CD14-positive monocyte (primary cell): Measurements from ENCODE around the gene CCDC88C. TPM values are rescaled to one million over a fixed set of nuclear protein-coding genes. Genes with fewer than 3 reads are reported as not detected.
A peak's percentile ranks its signal among the peaks of the same experiment; 100 is the strongest.

Experiments used
- DNase-seq, 3 donors: peaks; one replicate each; pipeline ENCODE4 v3.0.0-alpha.2; 2011 to 2022
- H2AFZ ChIP-seq: 2 replicates; pipeline ENCODE4 v1.6.0; 2012; ENCODE audit warnings: mild to moderate bottlenecking, low read depth, low read length, inconsistent platforms; ENCODE audit not compliant: insufficient read depth, poor library complexity, severe bottlenecking
- H3K27ac ChIP-seq, 2 donors: 1 replicate in 1 of 2; 2 replicates in 1 of 2; pipeline ENCODE4 v1.5.1; 2012 to 2013; ENCODE audit warnings: low read length in 2 of 2, control low read depth in 1 of 2, inconsistent platforms in 1 of 2, low read depth in 1 of 2, mild to moderate bottlenecking in 1 of 2
- H3K27me3 ChIP-seq, 2 donors: one replicate each; pipeline versions ENCODE4 v1.6.0 to v1.6.1; 2011 to 2013; ENCODE audit warnings: low read length in 2 of 2; ENCODE audit not compliant: control insufficient read depth in 2 of 2, insufficient read depth in 2 of 2
- H3K36me3 ChIP-seq, 2 donors: replicated peaks in 1 of 2; 1 replicate in 1 of 2; 2 replicates in 1 of 2; pipeline versions ENCODE4 v1.5.1 to v1.6.1; 2012 to 2013; ENCODE audit warnings: low read length in 2 of 2, control low read depth in 1 of 2, inconsistent platforms in 1 of 2, mild to moderate bottlenecking in 1 of 2; ENCODE audit not compliant: insufficient read depth in 2 of 2, control insufficient read depth in 1 of 2
- H3K4me1 ChIP-seq, 2 donors: 1 replicate in 1 of 2; 2 replicates in 1 of 2; pipeline versions ENCODE4 v1.5.1 to v1.6.1; 2012 to 2013; ENCODE audit warnings: low read length in 2 of 2, control low read depth in 1 of 2, inconsistent platforms in 1 of 2, mild to moderate bottlenecking in 1 of 2, moderate library complexity in 1 of 2; ENCODE audit not compliant: insufficient read depth in 2 of 2, control insufficient read depth in 1 of 2
- H3K4me2 ChIP-seq: replicated peaks from 2 replicates; pipeline ENCODE3; 2012; ENCODE audit warnings: low read length, moderate library complexity, mild to moderate bottlenecking; ENCODE audit not compliant: poor library complexity, severe bottlenecking; ENCODE audit errors: extremely low read depth
- H3K4me3 ChIP-seq, 3 experiments: fragments of 200-600 bp in 1 of 3; sonication (generic) in 1 of 3; replicated peaks in 1 of 3; 1 replicate in 2 of 3; 2 replicates in 1 of 3; pipeline ENCODE4 v1.5.1; 2011 to 2013; ENCODE audit warnings: low read length in 3 of 3, mild to moderate bottlenecking in 3 of 3, control low read depth in 2 of 3, low read depth in 2 of 3, inconsistent platforms in 1 of 3, moderate library complexity in 1 of 3
- H3K79me2 ChIP-seq: 2 replicates; pipeline ENCODE4 v1.6.0; 2012; ENCODE audit warnings: mild to moderate bottlenecking, control low read depth, inconsistent platforms, low read length, moderate library complexity; ENCODE audit not compliant: insufficient read depth
- H3K9ac ChIP-seq: 2 replicates; pipeline ENCODE4 v1.6.0; 2017; ENCODE audit warnings: low read length, mild to moderate bottlenecking; ENCODE audit not compliant: insufficient read depth, poor library complexity, severe bottlenecking
- H3K9me3 ChIP-seq, 2 donors: replicated peaks in 1 of 2; 1 replicate in 1 of 2; 2 replicates in 1 of 2; pipeline versions ENCODE4 v1.5.1 to v1.6.1; 2012 to 2013; ENCODE audit warnings: low read length in 2 of 2, control low read depth in 1 of 2; ENCODE audit not compliant: control insufficient read depth in 1 of 2, insufficient read depth in 1 of 2
- H4K20me1 ChIP-seq: 2 replicates; pipeline ENCODE4 v1.6.0; 2012; ENCODE audit warnings: mild to moderate bottlenecking, low read length, control low read depth, moderate library complexity; ENCODE audit not compliant: insufficient read depth
- H3K27ac Mint-ChIP-seq, 7 donors: one replicate each; pipeline ENCODE4 v1.8.0; 2020; ENCODE audit warnings: mild to moderate bottlenecking in 7 of 7, mixed read lengths in 7 of 7, moderate library complexity in 6 of 7, inconsistent platforms in 2 of 7
- H3K27me3 Mint-ChIP-seq, 3 donors: one replicate each; pipeline ENCODE4 v1.8.0; 2021 to 2022; ENCODE audit warnings: low read depth in 3 of 3, mild to moderate bottlenecking in 3 of 3, mixed read lengths in 3 of 3, moderate library complexity in 3 of 3, inconsistent platforms in 1 of 3
- H3K36me3 Mint-ChIP-seq, 2 donors: one replicate each; pipeline ENCODE4 v1.8.0; 2020; ENCODE audit warnings: mixed read lengths in 2 of 2, inconsistent platforms in 1 of 2, mild to moderate bottlenecking in 1 of 2
- H3K4me1 Mint-ChIP-seq: one replicate; pipeline ENCODE4 v1.8.0; 2020; ENCODE audit warnings: mild to moderate bottlenecking, mixed read lengths
- H3K4me3 Mint-ChIP-seq, 2 donors: one replicate each; pipeline ENCODE4 v1.8.0; 2020; ENCODE audit warnings: mild to moderate bottlenecking in 2 of 2, mixed read lengths in 2 of 2, moderate library complexity in 1 of 2
- H3K9me3 Mint-ChIP-seq, 7 donors: one replicate each; pipeline ENCODE4 v1.8.0; 2020 to 2022; ENCODE audit warnings: mixed read lengths in 7 of 7, mild to moderate bottlenecking in 6 of 7, moderate library complexity in 6 of 7, inconsistent platforms in 2 of 7
- WGBS: methylation state at CpG from one replicate; pipeline ENCODE4 v1.1.5; 2013; ENCODE audit warnings: missing lambda C conversion rate; ENCODE audit not compliant: insufficient coverage; 5-methylcytosine and 5-hydroxymethylcytosine counted together
- intact Hi-C, 2 donors: fragments of 100-400 bp; cut with micrococcal nuclease; formaldehyde crosslinking; loops; one replicate each; pipeline versions ENCODE4 v1.15.0 to v1.15.1; 2023
- polyA plus RNA-seq, 3 donors: library from polyadenylated mRNA; depleted of rRNA in 1 of 3; unstranded in 2 of 3; stranded (reverse) in 1 of 3; fragments of 300-500 nt in 2 of 3; fragments of >200 nt in 1 of 3; fragmentation: Illumina TruSeq in 2 of 3; gene quantifications; 1 replicate in 2 of 3; 2 replicates in 1 of 3; pipeline ENCODE4 v1.2.3, GENCODE V29; 2012 to 2021
- TF ChIP-seq, protein P1 (sequence below): fragments of 200-600 bp; IDR thresholded peaks from one replicate; pipeline ENCODE4 v1.8.0; 2022; ENCODE audit warnings: antibody characterized with exemption, mild to moderate bottlenecking

CCDC88C gene
- polyA plus RNA-seq, 3 donors, result 11.6 to 69.7 (median 12.3) TPM

DNA sequence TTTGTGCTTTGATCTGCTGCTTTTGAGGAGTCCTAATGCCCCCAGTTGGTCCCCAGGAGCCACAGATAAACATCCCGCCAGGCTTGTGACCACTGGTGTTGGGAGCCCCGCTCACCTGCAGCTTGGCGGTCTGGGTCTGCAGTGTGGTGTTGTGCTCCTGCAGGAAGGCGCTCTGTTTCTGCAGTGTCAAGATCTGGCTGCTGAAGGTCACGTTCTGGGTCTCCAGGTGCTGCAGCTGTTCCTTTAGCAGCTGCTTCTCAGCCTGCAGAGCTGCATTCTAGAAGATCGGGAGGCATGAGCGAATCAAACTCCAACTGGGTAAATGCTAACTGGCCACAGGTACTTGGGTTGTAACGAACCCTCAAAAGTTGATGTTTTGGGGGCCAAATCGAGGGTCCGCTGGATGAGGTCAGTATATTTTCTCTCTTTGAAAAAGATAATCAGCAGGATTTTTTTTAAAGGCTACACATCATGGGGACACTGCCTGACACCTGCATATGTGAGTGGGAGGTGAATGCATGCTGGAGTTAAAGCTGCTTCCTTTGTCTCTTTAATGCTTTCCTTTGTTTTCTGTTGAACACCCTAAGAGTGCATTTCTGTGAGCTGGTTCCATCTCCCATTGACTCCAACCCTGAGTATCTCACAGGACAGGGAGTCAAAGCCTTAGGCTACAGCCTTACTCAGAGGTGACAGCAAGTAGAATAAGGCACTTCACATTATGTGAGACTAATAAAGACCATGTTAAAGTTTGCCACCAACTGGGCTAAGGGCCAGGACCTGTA lies 111.8 kb downstream of the CCDC88C start:
- H3K4me3 Mint-ChIP-seq, result no peak overlapping the region
- 98% methylated on average over 9 of the region's 10 CpGs for WGBS
- H3K79me2 ChIP-seq, result peaks cover 30% of the 10 kb centered on the region

DNA sequence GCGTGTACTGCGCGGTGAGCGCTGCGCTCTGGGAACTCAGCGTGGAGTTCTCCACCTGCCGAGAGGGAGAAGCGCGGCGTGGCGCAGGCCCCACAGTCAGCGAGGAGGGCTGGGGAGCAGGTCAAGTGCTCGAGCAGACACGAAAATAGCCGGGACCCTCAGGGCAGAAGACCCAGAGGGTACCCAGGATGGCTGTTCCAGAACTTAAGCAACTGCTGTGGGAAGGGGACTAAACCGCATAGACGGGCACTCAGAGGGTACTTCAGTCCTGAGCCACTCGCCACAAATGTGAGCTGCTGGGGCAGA lies 113.7 kb downstream of the CCDC88C start:
- no peak overlapping the region for H3K9ac ChIP-seq
- Mint-ChIP-seq H3K27ac (peak overlapping the region in 1 of 7 donors; percentile 12), H3K36me3 (peaks cover 93 to 100% of the 10 kb centered on the region in 2 donors), H3K27me3 (no peaks in the 10 kb centered on the region), H3K9me3 (peaks cover 0 to 2% (median 0%) of the 10 kb centered on the region in 7 donors), H3K4me1 (no peaks in the 10 kb centered on the region), H3K4me3 (no peak overlapping the region)
- peaks cover 10% of the 10 kb centered on the region for H3K79me2 ChIP-seq
- H2AFZ ChIP-seq, result no peak overlapping the region
- peaks cover 98 to 100% of the 10 kb centered on the region in 2 donors for H3K36me3 ChIP-seq
- intact Hi-C loops, result no loop called here
- H3K27me3 ChIP-seq, result no peaks in the 10 kb centered on the region
- no peaks in the 10 kb centered on the region for H3K9me3 ChIP-seq
- no peak for DNase-seq
- WGBS, result 98% methylated on average over 18 of the region's 18 CpGs
- TF ChIP-seq, protein P1, sequence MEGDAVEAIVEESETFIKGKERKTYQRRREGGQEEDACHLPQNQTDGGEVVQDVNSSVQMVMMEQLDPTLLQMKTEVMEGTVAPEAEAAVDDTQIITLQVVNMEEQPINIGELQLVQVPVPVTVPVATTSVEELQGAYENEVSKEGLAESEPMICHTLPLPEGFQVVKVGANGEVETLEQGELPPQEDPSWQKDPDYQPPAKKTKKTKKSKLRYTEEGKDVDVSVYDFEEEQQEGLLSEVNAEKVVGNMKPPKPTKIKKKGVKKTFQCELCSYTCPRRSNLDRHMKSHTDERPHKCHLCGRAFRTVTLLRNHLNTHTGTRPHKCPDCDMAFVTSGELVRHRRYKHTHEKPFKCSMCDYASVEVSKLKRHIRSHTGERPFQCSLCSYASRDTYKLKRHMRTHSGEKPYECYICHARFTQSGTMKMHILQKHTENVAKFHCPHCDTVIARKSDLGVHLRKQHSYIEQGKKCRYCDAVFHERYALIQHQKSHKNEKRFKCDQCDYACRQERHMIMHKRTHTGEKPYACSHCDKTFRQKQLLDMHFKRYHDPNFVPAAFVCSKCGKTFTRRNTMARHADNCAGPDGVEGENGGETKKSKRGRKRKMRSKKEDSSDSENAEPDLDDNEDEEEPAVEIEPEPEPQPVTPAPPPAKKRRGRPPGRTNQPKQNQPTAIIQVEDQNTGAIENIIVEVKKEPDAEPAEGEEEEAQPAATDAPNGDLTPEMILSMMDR, result no peak
- H3K27ac ChIP-seq, result no peak overlapping the region
- no peak overlapping the region for H3K4me3 ChIP-seq
- H3K4me1 ChIP-seq, result no peaks in the 10 kb centered on the region
- H3K4me2 ChIP-seq, result no peak overlapping the region
- peaks cover 73% of the 10 kb centered on the region for H4K20me1 ChIP-seq

More for the DNA sequence above, 111.8 kb downstream of the CCDC88C start:
- peaks cover 2 to 4% of the 10 kb centered on the region in 2 donors for H3K4me1 ChIP-seq
- TF ChIP-seq, protein P1, result no peak
- no peak overlapping the region for H3K27ac ChIP-seq
- no peaks in the 10 kb centered on the region for H3K27me3 Mint-ChIP-seq
- intact Hi-C loops, result no loop called here
- no peak overlapping the region for H3K4me2 ChIP-seq
- peaks cover 88 to 100% of the 10 kb centered on the region in 2 donors for H3K36me3 Mint-ChIP-seq
- no peaks in the 10 kb centered on the region for H3K27me3 ChIP-seq
- no peak overlapping the region for H3K4me3 ChIP-seq
- H2AFZ ChIP-seq, result no peak overlapping the region
- H3K4me1 Mint-ChIP-seq, result peaks cover 3% of the 10 kb centered on the region
- DNase-seq, result no peak
- H3K9me3 Mint-ChIP-seq, result peaks cover 0 to 2% (median 0%) of the 10 kb centered on the region in 7 donors
- H3K9me3 ChIP-seq, result no peaks in the 10 kb centered on the region
- H3K9ac ChIP-seq, result no peak overlapping the region
- H3K27ac Mint-ChIP-seq, result peak overlapping the region in 1 of 7 donors; percentile 54
- peaks cover 81% of the 10 kb centered on the region for H4K20me1 ChIP-seq
- peaks cover 94 to 100% of the 10 kb centered on the region in 2 donors for H3K36me3 ChIP-seq
